ENCODE data around the gene PRKCH. TPM values are rescaled to one million over a fixed set of nuclear protein-coding genes. Genes with fewer than 3 reads are reported as not detected.

PRKCH gene
- total RNA-seq, 1 donor from 2014 or later: 0.30 TPM

DNA sequence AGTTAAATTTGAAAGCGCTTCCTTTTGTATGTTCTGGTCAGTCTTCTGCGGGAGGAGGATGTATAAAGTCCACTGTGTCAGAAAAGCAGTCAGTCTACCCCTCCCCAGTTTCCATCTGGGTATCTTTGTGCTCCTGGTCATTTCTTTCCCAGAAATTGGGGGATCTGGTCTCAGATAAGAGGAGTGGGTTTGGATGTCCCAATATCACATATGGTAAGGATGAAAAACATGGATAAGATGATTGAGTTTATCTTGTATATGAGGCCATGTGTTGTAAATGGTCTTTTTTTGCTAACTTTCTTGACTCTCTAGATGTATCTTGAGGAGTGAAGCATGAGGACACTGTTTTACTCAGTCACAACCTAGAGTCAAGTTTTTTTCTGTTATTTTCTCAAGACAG, 187.1 kb downstream of the PRKCH start:
- DNase-seq (ENCODE audit: low read depth, low spot score): no peak
- no peak overlapping the region for H3K27ac Mint-ChIP-seq (ENCODE audit: unreplicated experiment)
- peaks cover 4% of the 10 kb centered on the region for H3K9me3 Mint-ChIP-seq
- TF ChIP-seq CTCF (conservative IDR thresholded peaks at IDR 0.05): no peak
- H3K4me3 Mint-ChIP-seq: no peak overlapping the region
- H3K4me1 Mint-ChIP-seq: peaks cover 5% of the 10 kb centered on the region
- H3K36me3 Mint-ChIP-seq (ENCODE audit: low read depth): no peaks in the 10 kb centered on the region
- H3K27me3 Mint-ChIP-seq (ENCODE audit: low read depth): peaks cover 8% of the 10 kb centered on the region

DNA sequence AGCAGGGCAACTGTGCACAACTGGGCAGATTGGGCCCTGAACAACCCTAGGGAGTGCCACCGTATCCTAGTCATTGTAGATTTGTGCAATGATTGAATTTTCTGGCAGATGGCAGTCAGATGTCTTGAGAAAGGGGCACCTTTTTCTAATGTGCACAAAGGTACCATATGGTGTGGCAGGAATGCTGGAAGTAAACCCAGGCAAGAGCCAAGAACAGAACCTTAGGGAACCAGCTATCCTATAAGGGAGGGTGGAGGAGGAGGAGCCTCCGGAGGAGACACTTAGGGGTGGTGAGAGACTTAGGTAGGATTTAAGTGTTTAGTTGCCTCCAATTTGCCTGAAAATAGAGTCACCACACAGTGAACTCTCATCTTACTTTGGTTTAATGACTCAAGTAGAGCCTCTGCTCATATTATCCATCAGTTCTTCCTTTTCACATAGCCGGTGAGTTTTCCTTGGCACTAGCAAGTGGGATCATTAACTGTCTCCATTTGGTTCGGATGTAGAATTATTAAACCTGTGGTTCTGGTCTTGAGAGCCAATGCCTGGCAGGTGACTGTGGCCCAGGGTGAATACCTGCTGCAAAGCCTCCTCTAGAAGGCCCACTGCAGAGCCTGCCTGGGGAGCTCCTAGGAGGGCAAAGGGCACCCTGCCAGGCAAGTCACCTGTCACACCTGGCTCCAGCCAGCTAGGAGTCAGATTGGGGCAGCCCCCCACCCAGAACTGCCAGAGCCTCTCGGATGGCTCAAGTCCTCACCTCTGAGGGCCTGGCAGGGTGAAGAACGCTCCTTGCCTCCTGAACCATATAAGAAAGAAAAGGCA, 189.6 kb downstream of the PRKCH start:
- Mint-ChIP-seq H3K9me3 (no peaks in the 10 kb centered on the region), H3K4me1 (peaks cover 4% of the 10 kb centered on the region), H3K4me3 (no peak overlapping the region), H3K27me3 (ENCODE audit: low read depth) (peaks cover 12% of the 10 kb centered on the region), H3K27ac (ENCODE audit: unreplicated experiment) (no peak overlapping the region), H3K36me3 (ENCODE audit: low read depth) (no peaks in the 10 kb centered on the region)
- TF ChIP-seq CTCF (conservative IDR thresholded peaks at IDR 0.05): no peak
- no peak for DNase-seq (ENCODE audit: low read depth, low spot score)

DNA sequence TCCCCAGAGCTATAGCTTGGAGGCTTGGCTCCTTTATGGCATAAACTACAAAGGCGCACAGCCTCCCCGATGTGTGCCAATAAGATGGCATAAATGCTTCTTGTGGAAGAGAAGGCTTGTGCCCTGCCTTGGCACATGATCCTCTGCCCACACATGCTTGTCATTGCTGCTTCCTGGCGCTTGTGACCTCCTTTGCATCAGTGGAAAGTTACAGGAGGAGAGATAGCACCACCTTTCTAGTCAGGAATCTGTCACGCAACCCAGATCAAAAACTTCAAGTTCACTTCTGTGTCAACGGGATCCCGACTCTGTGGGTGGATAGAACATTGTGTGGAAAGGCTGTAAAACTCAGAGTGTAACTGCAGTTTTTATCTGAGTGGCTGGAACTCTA, 190.2 kb downstream of the PRKCH start:
- H3K4me1 Mint-ChIP-seq: peaks cover 2% of the 10 kb centered on the region
- no peak for DNase-seq (ENCODE audit: low read depth, low spot score)
- H3K4me3 Mint-ChIP-seq: no peak overlapping the region
- peaks cover 12% of the 10 kb centered on the region for H3K27me3 Mint-ChIP-seq (ENCODE audit: low read depth)
- no peak for TF ChIP-seq CTCF (conservative IDR thresholded peaks at IDR 0.05)
- no peaks in the 10 kb centered on the region for H3K9me3 Mint-ChIP-seq
- no peak overlapping the region for H3K27ac Mint-ChIP-seq (ENCODE audit: unreplicated experiment)
- H3K36me3 Mint-ChIP-seq (ENCODE audit: low read depth): no peaks in the 10 kb centered on the region

- DNase-seq (ENCODE audit: low read depth, low spot score): no peak
- Mint-ChIP-seq H3K36me3 (ENCODE audit: low read depth) (no peaks in the 10 kb centered on the region), H3K27me3 (ENCODE audit: low read depth) (peaks cover 12% of the 10 kb centered on the region), H3K4me1 (no peaks in the 10 kb centered on the region), H3K27ac (ENCODE audit: unreplicated experiment) (no peak overlapping the region), H3K9me3 (no peaks in the 10 kb centered on the region), H3K4me3 (no peak overlapping the region)
- no peak for TF ChIP-seq CTCF (conservative IDR thresholded peaks at IDR 0.05)
These were observed 190.9 kb downstream of the PRKCH start for GRCh38 chr14:61512026-61512834.

DNA sequence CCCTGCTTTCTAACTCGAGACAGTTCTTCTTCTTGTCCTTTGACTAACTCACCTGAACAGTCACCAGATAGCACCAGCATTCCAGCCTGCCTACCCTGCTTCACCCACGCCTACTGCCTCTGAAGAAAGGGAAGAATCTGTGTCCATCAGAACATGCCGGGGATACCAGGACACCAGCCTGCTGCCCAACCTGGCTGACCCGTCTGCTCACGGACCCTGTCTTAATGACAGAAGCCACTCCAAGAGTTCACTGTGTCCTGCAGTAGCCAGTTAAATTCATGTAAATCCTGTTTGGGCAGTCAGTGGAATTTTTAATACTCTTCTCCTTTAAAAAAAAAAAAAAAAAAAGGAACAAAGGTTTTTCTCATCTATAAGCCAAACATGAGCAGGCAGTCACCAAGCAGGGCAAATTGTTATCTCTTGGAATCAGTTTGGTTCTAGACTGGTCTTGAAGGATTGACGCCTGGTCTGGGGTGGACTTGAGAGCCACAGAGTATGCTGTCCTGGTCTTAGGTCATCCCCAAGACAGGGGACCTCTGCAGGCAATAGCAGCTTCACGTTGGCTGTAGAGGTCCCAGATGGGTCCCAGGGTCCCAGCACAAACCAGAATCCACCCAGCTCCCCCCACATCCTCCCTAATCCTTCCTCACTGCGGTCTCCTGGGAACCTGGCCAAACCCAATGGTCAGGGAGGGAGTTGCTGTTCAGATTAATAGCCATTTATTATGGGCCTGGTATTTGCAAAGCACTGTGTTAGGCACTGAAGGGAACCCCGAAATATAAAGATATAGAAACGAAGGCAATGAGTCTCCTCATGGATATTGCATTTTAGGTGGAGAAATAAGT, 192.8 kb downstream of the PRKCH start:
- Mint-ChIP-seq H3K36me3 (ENCODE audit: low read depth) (no peaks in the 10 kb centered on the region), H3K27ac (ENCODE audit: unreplicated experiment) (no peak overlapping the region), H3K4me3 (no peak overlapping the region), H3K9me3 (no peaks in the 10 kb centered on the region), H3K27me3 (ENCODE audit: low read depth) (peaks cover 9% of the 10 kb centered on the region), H3K4me1 (no peaks in the 10 kb centered on the region)
- no peak for DNase-seq (ENCODE audit: low read depth, low spot score)
- TF ChIP-seq CTCF (conservative IDR thresholded peaks at IDR 0.05): no peak
